Lung microvascular endothelial cell (primary cell): ENCODE results near the gene PKLR. TPM values are rescaled to one million over a fixed set of nuclear protein-coding genes. Genes with fewer than 3 reads are reported as not detected.
"Not testable (repeated sequence)": the region's sequence is repeated elsewhere in the genome, so short reads cannot be mapped to it uniquely, and the experiment has no call there.

ENCODE experiments used
- DNase-seq, 2 donors: peaks; one replicate each; pipeline versions ENCODE4 v3.0.0 to v3.0.0-alpha.2; 2010; ENCODE audit warnings: low read depth in 2 of 2
- total RNA-seq: library from RNA; depleted of rRNA; stranded (reverse); fragments of >200 nt; gene quantifications from 2 replicates; pipeline ENCODE4 v1.2.1, GENCODE V29; 2014

Gene PKLR
- total RNA-seq, 1 donor from 2014 or later = not detected

DNA sequence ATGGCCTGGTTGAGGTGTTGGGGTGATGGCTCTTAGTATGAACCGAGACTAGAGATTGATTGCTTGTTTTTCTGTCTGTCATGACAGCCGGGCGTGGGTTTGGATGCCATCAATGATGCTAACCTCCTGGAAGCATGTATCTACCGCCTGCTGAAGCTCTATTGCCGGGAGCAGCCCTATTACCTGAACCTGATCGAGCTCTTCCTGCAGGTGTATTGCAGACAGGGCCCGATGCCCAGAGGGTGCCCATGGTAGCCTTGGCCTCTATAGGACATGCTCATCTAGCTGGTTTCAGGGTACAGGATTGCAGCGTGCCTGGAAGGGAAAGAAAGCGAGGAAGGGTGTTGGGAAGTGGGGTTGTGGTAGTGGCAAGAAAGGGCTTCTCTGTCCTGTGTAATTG is 16.8 kb upstream of the PKLR start:
- DNase-seq = no peak

DNA sequence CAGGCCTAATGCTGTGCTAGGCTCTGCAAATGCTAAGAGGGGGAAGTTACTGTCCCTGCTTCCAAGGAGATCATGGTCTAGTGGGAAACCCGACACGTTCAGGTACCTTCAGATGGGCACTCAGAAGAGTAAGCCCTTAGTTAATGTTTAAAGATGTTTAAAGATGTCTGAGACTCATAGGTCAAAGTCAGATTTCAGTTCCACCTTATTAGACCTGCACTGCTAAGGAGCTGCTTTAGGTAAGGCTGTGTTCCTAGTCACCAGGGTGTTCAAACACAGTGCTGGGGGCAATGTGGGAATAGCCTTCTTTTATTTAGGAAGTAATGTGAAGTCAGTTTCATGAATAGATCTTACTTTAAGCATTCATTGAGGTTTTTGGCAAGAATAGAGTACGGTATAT is 15.7 kb upstream of the PKLR start:
- DNase-seq = no peak

DNA sequence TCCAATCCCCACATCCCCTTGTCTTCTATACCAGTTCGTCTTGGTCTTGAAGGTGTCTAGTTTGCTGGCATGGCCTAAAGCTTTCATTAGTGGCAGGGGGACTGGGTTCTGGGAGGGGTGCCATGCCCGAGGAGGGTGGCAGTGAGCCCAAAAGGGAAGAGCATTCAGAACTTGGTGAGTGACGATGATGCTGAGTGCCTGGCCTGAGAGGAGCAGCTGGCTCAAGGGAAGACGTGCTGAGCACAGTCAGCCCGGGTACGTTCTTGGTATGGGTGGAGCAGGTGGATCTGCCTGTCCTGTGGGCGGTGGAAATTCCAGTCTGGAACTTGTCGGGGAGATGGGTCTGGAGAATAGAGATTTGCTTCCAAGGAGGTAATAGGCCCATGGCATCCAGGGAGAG is 12.0 kb upstream of the PKLR start:
- DNase-seq = no peak

- DNase-seq = peak; percentile 65 to 77
Measured at GRCh38 chr1:155309423-155310021, 8.3 kb upstream of the PKLR start.

GRCh38 chr1:155308493-155309422 is 7.5 kb upstream of the PKLR start, which contains the start of gene FDPS:
Gene FDPS, plus strand, starts transcription at chr1:155308866. Its CDS starts 924 bp downstream, at chr1:155309790.
- DNase-seq = peak; percentile 99

DNA sequence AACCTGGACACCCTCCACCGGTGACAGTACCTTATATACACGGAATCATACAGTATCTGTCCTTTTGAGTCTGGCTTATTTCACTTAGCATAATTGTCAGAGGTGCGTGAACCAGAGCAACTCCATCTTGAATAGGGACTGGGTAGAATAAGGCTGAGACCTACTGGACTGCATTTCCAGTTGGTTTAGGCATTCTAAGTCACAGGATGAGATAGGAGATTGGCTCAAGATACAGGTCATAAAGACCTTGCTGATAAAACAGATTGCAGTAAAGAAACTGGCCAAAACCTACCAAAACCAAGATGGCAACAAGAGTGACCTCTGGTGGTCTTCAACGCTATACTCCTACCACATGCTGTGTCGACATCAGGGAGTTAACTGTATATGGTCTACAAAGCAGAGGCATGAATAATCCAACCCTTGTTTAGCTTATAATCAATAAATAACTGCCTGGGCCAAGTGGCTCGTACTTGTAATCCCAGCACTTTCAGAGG is 6.1 kb upstream of the PKLR start:
- peak; percentile 62 to 69 for DNase-seq

DNA sequence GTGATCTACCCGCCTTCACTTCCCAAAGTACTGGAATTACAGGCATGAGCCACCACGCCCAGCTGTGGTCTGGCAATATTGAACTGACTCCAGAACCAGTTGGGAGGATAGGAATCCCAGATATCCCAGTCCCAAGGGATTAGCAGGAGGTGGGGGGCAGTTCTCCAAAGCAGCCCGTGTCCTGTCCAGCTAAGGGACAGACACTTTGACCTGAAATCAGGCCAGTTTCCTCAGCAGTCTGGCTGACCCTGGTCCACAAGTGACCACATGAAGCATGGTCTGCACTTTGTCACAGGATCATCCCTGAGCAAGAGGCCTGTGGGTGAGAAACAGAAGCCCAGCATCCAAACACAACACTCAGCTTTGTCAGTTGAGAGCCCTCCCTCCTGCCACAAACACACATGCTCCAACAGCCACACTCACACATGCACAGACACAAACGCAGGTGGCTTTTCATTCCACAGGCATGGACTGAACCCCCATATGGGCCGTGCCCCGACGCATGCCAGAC is 4.7 kb upstream of the PKLR start:
- DNase-seq = no peak

GRCh38 chr1:155304558-155305063 is 3.4 kb upstream of the PKLR start:
- no peak for DNase-seq

- no peak for DNase-seq
Measured at GRCh38 chr1:155300553-155301329, 497 bp downstream of the PKLR start.

GRCh38 chr1:155300024-155300423 is 1.2 kb downstream of the PKLR start:
- DNase-seq = no peak

- no peak for DNase-seq
Measured at GRCh38 chr1:155297384-155297783, 3.9 kb downstream of the PKLR start.

- DNase-seq = no peak
Measured at GRCh38 chr1:155296661-155297060, 4.6 kb downstream of the PKLR start.

GRCh38 chr1:155295942-155296267 is 5.3 kb downstream of the PKLR start:
- no peak for DNase-seq

- DNase-seq = no peak
Measured at GRCh38 chr1:155295183-155295941, 5.9 kb downstream of the PKLR start.

DNA sequence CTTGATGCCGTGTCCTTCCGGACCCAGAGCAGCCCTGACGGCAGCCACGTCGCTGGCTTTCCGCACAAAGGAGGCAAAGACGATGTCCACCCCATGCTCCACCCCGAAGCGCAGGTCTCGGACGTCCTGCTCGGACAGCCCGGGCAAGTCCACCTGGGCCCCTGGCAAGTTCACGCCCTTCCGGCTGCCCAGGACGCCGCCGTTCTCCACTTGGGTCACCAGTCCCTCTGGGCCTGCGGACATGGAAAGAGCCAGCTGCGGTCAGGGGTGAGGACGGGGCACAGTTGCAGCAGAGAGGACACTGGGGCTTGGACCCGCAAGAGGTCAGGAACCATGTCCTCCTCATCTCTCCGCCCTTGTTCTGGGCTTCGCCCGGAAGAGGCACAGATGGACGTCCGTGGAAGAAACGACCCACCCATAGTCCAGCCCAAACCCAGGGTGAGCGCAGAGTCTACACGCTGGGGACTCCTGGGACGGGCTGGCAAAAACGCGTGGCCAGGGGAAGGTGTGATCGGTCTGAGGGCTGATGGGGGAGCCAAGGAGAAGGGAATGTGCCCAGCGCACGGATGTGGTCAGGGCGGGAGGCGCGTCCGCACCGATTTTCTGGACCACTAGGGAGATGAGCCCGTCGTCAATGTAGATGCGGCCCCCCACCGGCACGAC is 6.6 kb downstream of the PKLR start:
- DNase-seq = no peak

GRCh38 chr1:155293086-155293749 is 8.0 kb downstream of the PKLR start:
- no peak for DNase-seq

DNA sequence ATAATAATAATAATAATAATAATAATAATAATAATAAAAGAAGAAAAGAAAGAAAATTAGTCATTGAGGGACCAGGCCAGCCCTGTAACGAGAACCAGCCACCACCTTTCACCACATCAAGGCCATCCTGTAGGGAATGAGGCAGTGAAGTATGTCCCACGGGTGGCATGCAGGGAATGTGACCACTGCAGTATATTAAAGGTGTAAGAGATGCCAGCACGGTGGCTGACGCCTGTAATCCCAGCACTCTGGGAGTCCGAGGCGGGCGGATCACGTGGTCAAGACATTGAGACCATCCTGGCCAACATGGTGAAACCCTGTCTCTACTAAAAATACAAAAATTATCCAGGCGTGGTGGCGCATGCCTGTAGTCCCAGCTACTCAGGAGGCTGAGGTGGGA is 10.2 kb downstream of the PKLR start:
- DNase-seq = not testable (repeated sequence)

DNA sequence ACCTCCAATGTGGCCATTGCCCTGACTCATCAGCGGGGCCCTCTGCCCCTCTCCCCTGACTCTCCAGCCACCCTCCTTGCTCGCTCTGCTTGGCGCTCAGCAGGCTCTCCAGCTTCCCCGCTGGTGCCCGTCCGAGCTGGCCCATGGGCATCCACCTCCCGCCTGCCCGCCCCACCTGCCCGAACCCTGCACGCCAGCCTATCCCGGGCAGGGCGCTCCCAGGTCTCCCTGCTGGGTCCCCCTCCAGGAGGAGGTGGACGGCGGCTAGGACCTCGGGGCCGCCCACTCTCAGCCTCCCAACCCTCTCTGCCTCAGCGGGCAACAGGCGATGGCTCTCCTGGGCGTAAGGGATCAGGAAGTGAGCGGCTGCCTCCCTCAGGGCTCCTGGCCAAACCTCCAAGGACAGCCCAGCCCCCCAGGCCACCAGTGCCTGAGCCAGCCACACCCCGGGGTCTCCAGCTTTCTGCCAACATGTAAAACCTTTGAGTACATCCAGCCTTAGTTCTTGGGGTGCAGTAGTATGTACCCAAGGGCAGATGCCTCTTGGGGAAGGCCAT is 13.2 kb downstream of the PKLR start:
- DNase-seq = no peak

GRCh38 chr1:155286544-155286943 is 14.7 kb downstream of the PKLR start:
- DNase-seq = no peak
